Head of caudate nucleus (tissue), 42 donors: ENCODE data around the gene RAB24.

ENCODE experiments used
- DNase-seq, 42 donors: peaks; one replicate each; pipeline versions ENCODE4 v3.0.0 to v3.0.0-alpha.2; 2020 to 2021; ENCODE audit warnings: mixed read lengths in 7 of 42
- intact Hi-C: fragments of 100-400 bp; cut with DNase I; formaldehyde crosslinking; loops from one replicate; pipeline ENCODE4 v1.15.0; 2022

The RAB24 gene

GRCh38 chr5:177302354-177303110 is 987 bp downstream of the RAB24 start:
- DNase-seq, result peak in 10 of 42 donors; percentile 18 to 63 (median 40)
- intact Hi-C loops, result loop anchor here (5.0 kb wide), 1 partner anchor 190 kb away; no protein-coding TSS in a partner anchor

GRCh38 chr5:177301503-177302165 is 1.9 kb downstream of the RAB24 start:
- DNase-seq, result no peak
- intact Hi-C loops, result loop anchor here (5.0 kb wide), 1 partner anchor 189 kb away; no protein-coding TSS in a partner anchor

GRCh38 chr5:177300951-177301350 is 2.6 kb downstream of the RAB24 start:
- intact Hi-C loops, result loop anchor here (5.0 kb wide), 1 partner anchor 189 kb away; no protein-coding TSS in a partner anchor

GRCh38 chr5:177300236-177300880 is 3.2 kb downstream of the RAB24 start:
- peak in 24 of 42 donors; percentile 23 to 73 (median 46) for DNase-seq
- intact Hi-C loops, result loop anchor here (5.0 kb wide), 1 partner anchor 188 kb away; no protein-coding TSS in a partner anchor

More at GRCh38 chr5:177300951-177301350, 2.6 kb downstream of the RAB24 start:
- no peak for DNase-seq

GRCh38 chr5:177299697-177300096 is 3.8 kb downstream of the RAB24 start:
- DNase-seq, result peak in 1 of 42 donors; percentile 16

GRCh38 chr5:177297922-177298321 is 5.6 kb downstream of the RAB24 start:
- DNase-seq, result no peak
- intact Hi-C loops, result no loop called here

More at GRCh38 chr5:177299697-177300096, 3.8 kb downstream of the RAB24 start:
- intact Hi-C loops, result loop anchor here (5.0 kb wide), 1 partner anchor 187 kb away; no protein-coding TSS in a partner anchor

- no peak for DNase-seq
- intact Hi-C loops, result no loop called here
These were observed 6.9 kb downstream of the RAB24 start for GRCh38 chr5:177296581-177296980.

GRCh38 chr5:177295924-177296323 is 7.6 kb downstream of the RAB24 start:
- intact Hi-C loops, result no loop called here
- no peak for DNase-seq

GRCh38 chr5:177294632-177295031 is 8.9 kb downstream of the RAB24 start:
- intact Hi-C loops, result no loop called here
- DNase-seq, result no peak

GRCh38 chr5:177293819-177294581 is 9.5 kb downstream of the RAB24 start:
- intact Hi-C loops, result no loop called here
- peak in 1 of 42 donors; percentile 29 for DNase-seq

- peak in 1 of 42 donors; percentile 18 for DNase-seq
- intact Hi-C loops, result no loop called here
These were observed 11.8 kb downstream of the RAB24 start for GRCh38 chr5:177291735-177292134.

- intact Hi-C loops, result no loop called here
- DNase-seq, result peak in 1 of 42 donors; percentile 21
These were observed 12.5 kb downstream of the RAB24 start for GRCh38 chr5:177290816-177291596.

GRCh38 chr5:177288191-177288590 is 15.3 kb downstream of the RAB24 start:
- intact Hi-C loops, result no loop called here
- DNase-seq, result no peak

- intact Hi-C loops, result no loop called here
- DNase-seq, result no peak
These were observed 26.6 kb downstream of the RAB24 start for GRCh38 chr5:177276886-177277285.

- intact Hi-C loops, result no loop called here
- peak in 25 of 42 donors; percentile 12 to 77 (median 41) for DNase-seq
These were observed 27.6 kb downstream of the RAB24 start for GRCh38 chr5:177275883-177276282.

GRCh38 chr5:177271113-177271512 is 32.4 kb downstream of the RAB24 start:
- intact Hi-C loops, result no loop called here
- no peak for DNase-seq

- no peak for DNase-seq
- intact Hi-C loops, result no loop called here
These were observed 32.9 kb downstream of the RAB24 start for GRCh38 chr5:177270653-177271052.

GRCh38 chr5:177269976-177270375 is 33.5 kb downstream of the RAB24 start:
- intact Hi-C loops, result no loop called here
- no peak for DNase-seq
